BLaER1 treated with 17β-estradiol and CSF1 and Interleukin-3, amounts not matched to agents 10 nM and 100 nM (cell line): ENCODE data around the gene CD79B.
"Not testable (repeated sequence)": the region's sequence is repeated elsewhere in the genome, so short reads cannot be mapped to it uniquely, and the experiment has no call there.

Experiments
- H3K27ac ChIP-seq, 11 experiments: shearing (Covaris generic); formaldehyde crosslinking; 2 replicates each; pipeline ENCODE4 v1.8.1; 2022
- H3K27me3 ChIP-seq, 11 experiments: shearing (Covaris generic); formaldehyde crosslinking; 2 replicates each; pipeline ENCODE4 v1.8.1; 2022
- H3K36me3 ChIP-seq, 11 experiments: shearing (Covaris generic); formaldehyde crosslinking; 2 replicates each; pipeline ENCODE4 v1.8.1; 2022
- H3K4me1 ChIP-seq, 10 experiments: shearing (Covaris generic); formaldehyde crosslinking; 2 replicates each; pipeline ENCODE4 v1.8.1; 2022
- H3K4me2 ChIP-seq, 11 experiments: shearing (Covaris generic); formaldehyde crosslinking; 2 replicates each; pipeline ENCODE4 v1.8.1; 2022
- H3K4me3 ChIP-seq, 10 experiments: shearing (Covaris generic); formaldehyde crosslinking; 2 replicates each; pipeline ENCODE4 v1.8.1; 2022
- H3K9ac ChIP-seq, 11 experiments: shearing (Covaris generic); formaldehyde crosslinking; 2 replicates each; pipeline ENCODE4 v1.8.1; 2022
- H3K9me3 ChIP-seq, 11 experiments: shearing (Covaris generic); formaldehyde crosslinking; replicated peaks in 1 of 11; 2 replicates each; pipeline ENCODE4 v1.8.1; 2022
- H4K20me1 ChIP-seq, 11 experiments: shearing (Covaris generic); formaldehyde crosslinking; 2 replicates each; pipeline ENCODE4 v1.8.1; 2022
- Cebpa-rat ChIP-seq, 11 experiments: shearing (Covaris generic); IDR thresholded peaks; 2 replicates each; pipeline ENCODE4 v1.8.1; 2022

The CD79B gene

DNA sequence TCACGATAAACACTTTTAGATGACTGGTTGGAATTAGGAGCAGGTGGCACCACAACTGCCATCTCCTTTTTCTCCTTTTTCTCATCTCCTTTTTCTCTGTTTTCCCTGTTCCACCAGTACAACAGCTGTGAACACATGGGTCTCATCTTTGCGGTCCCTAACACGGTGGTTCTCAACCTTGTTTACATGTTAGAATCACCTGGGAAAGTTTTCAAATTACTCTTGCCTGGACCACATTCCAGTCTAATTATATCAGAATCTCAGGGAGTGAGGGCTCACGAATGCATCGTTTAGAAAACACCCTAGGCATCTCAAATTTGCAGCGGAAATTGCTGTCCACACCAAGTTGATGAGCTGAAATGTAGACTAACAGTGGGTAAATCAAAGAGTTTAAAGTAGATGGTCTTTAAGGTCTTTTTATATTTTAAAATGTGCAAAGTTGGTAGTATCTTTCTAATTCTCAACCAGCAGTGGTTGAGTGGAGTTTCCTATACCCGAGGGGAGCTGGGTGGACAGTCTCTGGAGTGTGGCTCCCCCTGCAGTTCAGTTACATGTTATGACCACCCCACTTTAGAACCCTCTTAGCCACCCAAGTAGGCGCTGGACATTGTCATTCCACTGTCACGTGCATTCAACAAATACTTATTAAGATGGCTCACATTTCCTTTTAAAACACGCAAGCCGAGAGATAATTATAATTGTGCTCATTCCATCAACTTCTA is 39.7 kb downstream of the CD79B start:
- not testable (repeated sequence) for H3K36me3 ChIP-seq, H3K27ac ChIP-seq, H3K9ac ChIP-seq, H4K20me1 ChIP-seq, H3K4me2 ChIP-seq, H3K4me3 ChIP-seq, H3K4me1 ChIP-seq, H3K9me3 ChIP-seq, H3K27me3 ChIP-seq

DNA sequence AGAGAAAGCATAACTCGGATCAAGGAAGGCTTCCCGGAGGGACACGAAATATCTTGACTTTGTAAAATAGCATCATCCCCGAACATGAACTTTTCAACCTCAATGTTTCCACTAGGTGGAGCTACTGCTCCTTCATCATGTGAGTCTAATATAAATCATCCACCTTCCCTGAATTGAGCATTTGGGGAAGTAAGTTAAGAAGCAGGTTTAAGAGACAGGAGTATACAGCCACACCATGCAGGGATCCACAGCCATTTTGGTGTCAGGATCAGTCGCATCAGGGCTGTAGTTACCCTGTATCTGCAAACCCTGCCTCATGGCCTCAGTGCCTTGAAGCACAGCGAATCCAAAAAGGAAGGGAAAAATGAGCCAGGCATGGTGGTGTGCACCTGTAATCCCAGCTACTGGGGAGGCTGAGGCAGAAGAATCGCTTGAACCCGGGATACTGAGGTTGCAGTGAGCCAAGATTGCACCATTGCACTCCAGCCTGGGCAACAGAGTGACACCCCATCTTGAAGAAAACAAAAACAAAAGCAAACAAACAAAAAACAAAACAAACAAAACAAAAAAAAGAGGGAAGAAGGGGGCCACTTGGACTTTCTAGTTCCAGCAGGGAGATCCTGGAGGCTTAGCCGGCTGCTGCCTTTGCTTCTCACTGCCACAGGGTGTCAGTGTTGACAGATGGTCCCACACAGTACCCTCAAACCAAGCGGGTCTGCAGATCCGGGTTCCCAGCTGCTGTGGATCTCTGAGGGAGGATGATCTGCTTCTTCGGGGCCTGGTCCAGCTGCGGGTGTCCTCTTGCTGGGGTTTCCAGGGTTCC is 42.9 kb downstream of the CD79B start:
- not testable (repeated sequence) for H3K27me3 ChIP-seq, H3K4me3 ChIP-seq, H3K36me3 ChIP-seq, H3K27ac ChIP-seq, H3K9me3 ChIP-seq, H4K20me1 ChIP-seq, H3K4me2 ChIP-seq, H3K4me1 ChIP-seq, H3K9ac ChIP-seq

DNA sequence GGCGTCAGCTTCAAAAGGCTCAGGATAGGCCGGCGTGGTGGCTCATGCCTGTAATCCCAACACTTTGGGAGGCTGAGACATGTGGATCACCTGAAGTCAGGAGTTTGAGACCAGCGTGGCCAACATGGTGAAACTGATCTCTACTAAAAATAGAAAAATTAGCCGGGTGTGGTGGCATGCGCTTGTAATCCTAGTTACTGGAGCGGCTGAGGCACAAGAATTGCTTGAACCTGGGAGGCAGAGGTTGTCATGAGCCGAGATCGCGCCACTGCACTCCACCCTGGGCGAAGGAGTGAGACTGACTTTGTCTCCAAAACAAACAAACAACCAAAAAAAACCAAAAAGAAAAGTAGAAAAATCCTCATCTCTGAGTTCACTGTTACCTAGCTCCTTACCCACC is 47.0 kb downstream of the CD79B start:
- H3K4me3 ChIP-seq, H3K9me3 ChIP-seq, H3K27me3 ChIP-seq, H3K4me1 ChIP-seq, H3K9ac ChIP-seq, H3K27ac ChIP-seq, H3K4me2 ChIP-seq, H3K36me3 ChIP-seq, H4K20me1 ChIP-seq: not testable (repeated sequence)

DNA sequence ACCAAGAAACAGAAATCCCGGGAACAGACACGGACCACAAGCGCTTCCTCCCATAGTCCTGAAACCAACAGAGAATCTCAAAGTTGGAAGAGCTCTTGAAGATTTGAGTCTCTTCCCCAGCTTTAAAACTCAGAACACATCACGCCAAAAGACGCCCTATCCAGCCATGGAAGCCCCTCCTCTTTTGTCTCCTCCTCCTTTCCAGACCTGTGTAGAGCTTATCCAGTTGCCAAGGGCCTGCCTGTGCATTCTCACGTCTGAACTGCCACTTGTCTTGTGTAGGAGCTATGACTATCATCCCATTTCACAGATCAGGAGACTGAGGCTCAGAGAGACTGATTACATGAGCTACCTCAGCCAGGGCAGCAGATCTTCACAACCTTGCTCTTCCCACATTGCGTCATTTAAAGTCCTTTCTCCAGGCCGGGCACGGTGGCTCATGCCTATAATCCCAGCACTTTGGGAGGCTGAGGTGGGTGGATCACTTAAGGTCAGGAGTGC is 49.5 kb downstream of the CD79B start:
- H3K27me3 ChIP-seq, H4K20me1 ChIP-seq, H3K9ac ChIP-seq, H3K4me2 ChIP-seq, H3K36me3 ChIP-seq, H3K27ac ChIP-seq, H3K4me3 ChIP-seq, H3K9me3 ChIP-seq: not testable (repeated sequence)
- peaks cover 0 to 12% (median 5%) of the 10 kb centered on the region in 10 experiments; a peak in 5 of 20 replicates for H3K4me1 ChIP-seq

DNA sequence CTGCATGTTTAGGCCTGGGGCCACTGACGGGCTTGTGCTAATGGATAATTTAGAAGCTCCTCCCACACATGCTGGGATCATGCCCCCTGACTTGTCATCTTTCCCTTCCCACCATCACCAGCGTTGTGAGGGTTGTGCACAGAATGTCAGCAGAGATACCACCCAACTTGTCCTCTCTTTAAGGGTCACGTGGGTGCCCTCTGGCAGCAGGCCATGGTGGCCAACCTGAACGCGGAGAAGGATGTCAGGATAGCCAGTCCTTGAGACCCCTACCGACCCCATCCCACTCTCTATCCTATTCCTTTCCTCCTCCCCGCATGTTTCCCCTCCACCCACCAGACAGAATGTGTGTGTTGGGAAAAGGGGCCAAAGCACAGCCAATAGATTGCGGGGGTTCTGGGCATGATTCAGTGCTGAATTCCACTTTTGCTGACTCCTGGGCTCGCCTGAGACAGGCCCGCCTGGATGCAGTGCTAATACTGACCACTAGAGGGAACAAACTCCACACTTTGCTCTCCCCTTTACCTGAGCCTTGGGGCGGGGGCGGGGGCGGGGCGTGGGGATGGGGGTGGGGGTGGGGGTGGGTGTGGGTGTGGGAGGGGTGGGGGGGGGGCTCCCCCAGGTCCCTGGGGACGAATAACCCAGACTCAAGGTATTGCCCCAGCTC is 50.1 kb downstream of the CD79B start, which contains the start of gene GH2:
GH2 (minus strand) TSS at position 10 of the 667 bp plus-strand sequence. CDS start 143 bp downstream, outside the sequence.
- Histone ChIP-seq H3K9ac (no peak within 1 kb of the TSS), H3K27me3 (no peaks in the 10 kb centered on the region), H3K4me2 (no peak within 1 kb of the TSS), H3K27ac (no peak within 1 kb of the TSS), H3K4me3 (no peak within 1 kb of the TSS), H3K36me3 (no peaks in the 10 kb centered on the region), H3K9me3 (no peaks in the 10 kb centered on the region), H3K4me1 (peaks cover 0 to 12% (median 5%) of the 10 kb centered on the region in 10 experiments; a peak in 5 of 20 replicates), H4K20me1 (no peaks in the 10 kb centered on the region)
- TF ChIP-seq Cebpa-rat (IDR thresholded peaks at IDR 0.05), result no peak

DNA sequence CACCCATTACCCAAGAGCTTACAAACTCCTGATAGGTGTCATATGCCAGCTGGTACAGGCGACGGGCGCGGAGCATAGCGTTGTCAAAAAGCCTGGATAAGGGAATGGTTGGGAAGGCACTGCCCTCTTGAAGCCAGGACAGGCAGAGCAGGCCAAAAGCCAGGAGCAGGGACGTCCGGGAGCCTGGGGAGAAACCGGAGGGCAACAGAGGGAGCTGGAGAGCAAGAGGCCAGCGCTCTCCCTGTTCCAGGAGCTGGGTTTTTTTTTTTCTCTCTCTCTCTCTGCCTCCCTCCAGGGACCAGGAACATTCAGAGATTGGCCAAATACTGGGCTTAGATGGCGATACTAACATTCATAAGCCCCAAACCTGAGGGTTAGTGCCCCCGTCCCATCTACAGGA is 50.8 kb downstream of the CD79B start:
- H3K27me3 ChIP-seq, H3K9ac ChIP-seq, H3K4me3 ChIP-seq, H3K4me2 ChIP-seq, H4K20me1 ChIP-seq, H3K9me3 ChIP-seq, H3K36me3 ChIP-seq, H3K27ac ChIP-seq: not testable (repeated sequence)
- peaks cover 0 to 12% (median 5%) of the 10 kb centered on the region in 10 experiments; a peak in 5 of 20 replicates for H3K4me1 ChIP-seq

DNA sequence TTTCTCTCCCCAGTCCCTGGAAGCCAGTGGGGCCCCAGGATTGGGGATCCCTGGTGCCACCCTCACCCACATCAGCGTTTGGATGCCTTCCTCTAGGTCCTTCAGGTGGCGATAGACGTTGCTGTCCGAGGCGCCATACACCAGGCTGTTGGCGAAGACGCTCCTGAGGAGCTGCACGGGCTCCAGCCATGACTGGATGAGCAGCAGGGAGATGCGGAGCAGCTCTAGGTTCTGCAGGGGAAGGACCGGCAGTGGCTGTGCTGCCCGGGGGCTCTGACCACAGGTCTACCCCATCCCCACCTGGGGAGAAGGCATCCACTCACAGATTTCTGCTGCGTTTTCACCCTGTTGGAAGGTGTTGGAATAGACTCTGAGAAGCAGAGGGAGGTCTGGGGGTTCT is 51.4 kb downstream of the CD79B start:
- H3K9ac ChIP-seq, result no peak overlapping the region
- no peaks in the 10 kb centered on the region for H3K27me3 ChIP-seq
- no peak overlapping the region for H3K4me3 ChIP-seq
- no peaks in the 10 kb centered on the region for H3K9me3 ChIP-seq
- TF ChIP-seq Cebpa-rat (IDR thresholded peaks at IDR 0.05), result no peak
- peaks cover 0 to 12% (median 5%) of the 10 kb centered on the region in 10 experiments; a peak in 5 of 20 replicates for H3K4me1 ChIP-seq
- H3K27ac ChIP-seq, result no peak overlapping the region
- no peaks in the 10 kb centered on the region for H4K20me1 ChIP-seq
- H3K36me3 ChIP-seq, result no peaks in the 10 kb centered on the region
- no peak overlapping the region for H3K4me2 ChIP-seq
